NCI-H146 treated with DMSO at 0.1 percent for 48 hours (cell line): ENCODE measurements around the gene MYADML2.
"Not testable (repeated sequence)": the region's sequence is repeated elsewhere in the genome, so short reads cannot be mapped to it uniquely, and the experiment has no call there.

Experiments used
- DNase-seq: peaks from one replicate; lab custom pipeline; 2025; ENCODE audit not compliant: unreplicated experiment; lab: John Stamatoyannopoulos, UW

The MYADML2 gene

GRCh38 chr17:81926451-81927151 is 20.4 kb downstream of the MYADML2 start:
- peak; percentile 21 for DNase-seq

- DNase-seq, result no peak
Observed at GRCh38 chr17:81925860-81926450, 21.1 kb downstream of the MYADML2 start.

GRCh38 chr17:81924557-81925532 is 22.2 kb downstream of the MYADML2 start:
- DNase-seq, result no peak

DNA sequence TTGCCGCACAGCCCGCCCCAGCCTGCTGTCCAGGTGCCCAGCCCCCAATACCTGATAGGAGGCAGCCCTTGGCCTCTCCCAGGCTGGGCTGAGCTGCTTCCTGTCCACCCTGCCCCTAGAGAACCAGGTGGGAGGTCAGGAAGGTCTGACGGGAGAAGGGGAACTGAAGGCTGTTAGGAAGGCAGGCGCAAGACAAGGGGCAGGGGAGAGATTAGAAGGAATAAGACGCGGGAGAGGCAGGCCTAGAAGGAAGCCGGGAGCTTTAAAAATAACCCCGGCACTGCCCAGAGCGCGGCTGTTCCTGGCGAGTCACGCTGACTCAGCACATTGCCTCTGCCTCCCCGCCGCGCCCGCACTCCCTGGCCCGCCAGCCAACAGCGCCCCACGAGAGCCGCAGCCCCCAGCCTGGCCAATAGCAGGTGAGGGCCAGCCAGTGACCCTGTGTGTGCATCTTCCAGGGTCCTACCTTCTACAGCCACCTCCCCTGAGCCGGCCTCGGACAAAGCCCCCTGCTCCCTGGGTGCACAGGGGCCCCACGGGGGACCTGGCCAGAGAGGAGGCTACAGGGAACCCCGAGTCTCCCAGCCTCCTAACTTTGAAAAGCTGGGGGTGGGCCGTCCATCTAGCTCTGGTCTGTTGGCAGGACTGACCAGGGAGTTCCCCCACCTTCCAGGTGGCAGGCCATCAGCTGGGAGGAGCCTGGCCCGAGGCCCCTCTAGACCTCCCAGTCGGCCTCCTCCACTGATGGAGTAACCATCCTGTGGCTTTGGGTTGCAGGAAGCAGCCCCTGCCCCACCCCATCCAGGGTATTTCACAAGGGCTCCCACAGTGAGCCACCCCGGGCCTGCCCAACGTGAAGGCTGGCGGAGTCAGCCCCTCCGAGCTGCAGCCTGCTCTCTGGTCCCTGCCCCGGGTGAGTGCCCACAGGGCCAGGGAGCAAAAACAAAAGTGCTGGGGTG is 23.5 kb downstream of the MYADML2 start:
- no peak for DNase-seq

DNA sequence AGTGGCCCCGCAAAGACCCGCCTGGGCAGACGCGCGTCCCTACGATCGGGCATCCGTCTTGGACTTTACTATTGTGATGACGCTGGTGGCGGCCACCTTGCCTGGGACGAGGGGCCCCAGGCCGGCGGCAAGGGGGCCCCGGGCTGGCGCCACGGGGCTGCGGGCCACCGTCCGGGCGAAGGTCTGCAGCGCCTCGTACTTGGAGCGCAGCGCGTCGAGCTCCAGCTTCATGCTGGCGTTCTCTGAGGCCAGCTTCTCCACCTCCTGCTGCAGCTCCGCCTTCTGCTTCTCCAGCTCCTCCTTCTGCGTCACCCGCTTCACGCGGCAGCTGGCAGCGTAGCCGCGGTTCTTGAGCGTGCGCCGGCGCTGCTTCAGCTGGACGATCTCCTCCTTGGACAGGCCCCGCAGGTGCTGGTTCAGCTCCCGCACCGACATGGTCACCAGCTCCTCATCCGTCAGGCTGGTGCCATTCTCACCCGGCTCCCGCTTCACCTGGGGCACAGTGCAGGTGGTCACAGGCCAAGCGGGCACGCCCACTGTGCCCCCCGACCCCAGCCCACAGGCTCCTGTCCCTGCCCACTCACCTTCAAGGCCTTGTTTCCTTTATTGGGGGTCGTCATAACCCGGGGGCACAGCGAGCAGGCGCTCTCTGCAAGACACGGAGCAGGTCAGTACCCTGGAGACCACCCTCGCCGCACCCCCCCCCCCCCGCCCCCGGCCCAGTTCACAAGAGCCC is 24.3 kb downstream of the MYADML2 start:
- no peak for DNase-seq

DNA sequence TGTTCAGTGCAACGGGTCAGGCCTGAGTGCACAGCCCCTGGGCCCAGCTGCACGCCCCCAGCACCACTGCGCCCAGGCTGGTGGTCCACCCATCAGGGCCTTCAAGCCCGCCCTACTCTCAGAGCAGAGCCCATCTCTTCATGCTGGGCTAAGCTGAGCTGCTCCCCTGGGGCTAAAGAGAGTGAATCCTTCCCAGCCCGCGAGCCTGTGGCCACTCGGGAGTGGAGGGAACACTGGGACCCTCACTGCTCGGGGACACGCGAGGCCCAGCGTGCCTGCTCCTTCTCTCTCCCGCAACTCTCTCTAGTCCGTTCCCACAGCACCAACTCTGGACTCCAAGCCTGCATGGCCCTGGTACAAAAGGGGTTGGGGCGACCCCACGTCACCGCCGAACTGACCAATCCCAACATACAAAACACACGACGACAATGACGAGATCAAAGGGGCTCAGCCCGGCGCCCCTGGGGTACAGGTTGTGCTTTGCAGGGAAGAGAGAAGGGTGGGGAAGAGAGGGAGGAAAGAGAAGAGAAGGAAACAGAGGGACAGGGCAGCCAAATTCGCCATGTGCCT is 25.0 kb downstream of the MYADML2 start:
- no peak for DNase-seq

DNA sequence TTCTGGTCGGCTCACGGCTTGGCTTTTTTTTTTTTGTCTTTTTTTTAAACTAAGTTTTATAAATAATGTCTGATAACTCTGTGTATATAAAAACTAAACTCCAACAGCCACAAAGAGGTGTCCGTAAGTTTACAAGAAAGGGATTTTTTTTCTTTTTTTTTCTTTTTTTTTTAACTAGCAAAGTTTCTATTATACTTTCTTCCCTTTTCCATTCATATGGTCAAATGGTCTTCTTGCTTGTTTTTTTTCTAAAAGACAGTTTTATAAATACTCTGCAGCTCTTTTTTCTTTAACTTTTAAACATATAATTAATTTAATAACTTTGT is 25.5 kb downstream of the MYADML2 start:
- DNase-seq, result no peak

GRCh38 chr17:81920612-81921536 is 26.2 kb downstream of the MYADML2 start:
- no peak for DNase-seq

DNA sequence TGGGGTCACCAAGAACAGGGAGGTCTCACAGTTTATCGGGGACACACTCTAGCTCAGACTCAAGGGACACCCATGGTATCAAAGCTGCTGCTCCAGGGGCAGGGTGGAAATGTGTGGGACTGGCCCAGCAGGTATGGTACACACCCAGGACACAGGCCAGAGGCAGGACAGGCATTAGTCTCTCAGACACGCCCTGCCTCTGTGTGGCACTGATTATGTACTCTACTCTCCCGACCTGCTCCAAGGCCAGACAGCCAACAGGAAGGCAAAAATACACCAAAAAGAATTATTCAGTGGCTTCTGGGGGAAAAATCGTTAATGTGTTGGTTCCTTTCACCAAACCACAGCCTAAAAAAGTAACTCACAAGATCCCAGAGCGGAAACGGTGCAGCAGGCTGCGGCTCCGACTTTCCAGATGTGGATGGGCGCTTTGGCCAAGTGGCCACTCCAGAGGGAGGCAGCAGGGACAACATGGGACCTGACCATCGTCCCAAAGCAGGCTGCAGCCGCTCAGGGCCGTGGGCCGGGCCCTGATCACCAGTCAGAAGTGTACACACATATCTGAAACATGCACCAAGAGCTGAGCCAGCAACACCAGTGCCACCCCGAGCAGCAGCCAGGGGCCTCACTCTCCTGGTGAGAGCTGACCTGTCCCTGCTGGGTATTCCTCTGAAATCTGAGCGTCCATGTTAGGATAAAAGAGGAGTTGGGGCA is 28.0 kb downstream of the MYADML2 start:
- no peak for DNase-seq

DNA sequence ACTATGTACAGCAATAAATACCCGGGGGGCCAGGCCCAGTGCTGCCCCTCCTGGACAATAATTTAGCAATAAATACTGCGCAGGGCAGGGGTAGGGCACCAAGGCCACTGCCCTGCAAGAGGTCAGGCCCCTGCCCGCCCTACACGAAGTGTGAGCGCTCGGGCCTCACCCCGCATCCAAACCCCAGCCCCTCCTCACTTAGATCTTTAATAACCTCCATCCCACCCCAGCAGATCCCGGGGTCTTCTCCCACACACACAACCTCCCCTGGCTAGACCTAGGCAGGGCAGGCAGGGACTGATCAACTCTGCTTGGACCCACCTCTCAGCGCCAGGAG is 28.7 kb downstream of the MYADML2 start:
- not testable (repeated sequence) for DNase-seq

- DNase-seq, result peak; percentile 61
Observed at GRCh38 chr17:81917565-81918332, 29.3 kb downstream of the MYADML2 start, which contains the start of gene SIRT7. Gene SIRT7, minus strand, starts transcription at chr17:81918176. Its CDS starts 45 bp downstream, at chr17:81918131.

- no peak for DNase-seq
Observed at GRCh38 chr17:81916234-81917001, 30.6 kb downstream of the MYADML2 start.

- no peak for DNase-seq
Observed at GRCh38 chr17:81915331-81915730, 31.7 kb downstream of the MYADML2 start.

DNA sequence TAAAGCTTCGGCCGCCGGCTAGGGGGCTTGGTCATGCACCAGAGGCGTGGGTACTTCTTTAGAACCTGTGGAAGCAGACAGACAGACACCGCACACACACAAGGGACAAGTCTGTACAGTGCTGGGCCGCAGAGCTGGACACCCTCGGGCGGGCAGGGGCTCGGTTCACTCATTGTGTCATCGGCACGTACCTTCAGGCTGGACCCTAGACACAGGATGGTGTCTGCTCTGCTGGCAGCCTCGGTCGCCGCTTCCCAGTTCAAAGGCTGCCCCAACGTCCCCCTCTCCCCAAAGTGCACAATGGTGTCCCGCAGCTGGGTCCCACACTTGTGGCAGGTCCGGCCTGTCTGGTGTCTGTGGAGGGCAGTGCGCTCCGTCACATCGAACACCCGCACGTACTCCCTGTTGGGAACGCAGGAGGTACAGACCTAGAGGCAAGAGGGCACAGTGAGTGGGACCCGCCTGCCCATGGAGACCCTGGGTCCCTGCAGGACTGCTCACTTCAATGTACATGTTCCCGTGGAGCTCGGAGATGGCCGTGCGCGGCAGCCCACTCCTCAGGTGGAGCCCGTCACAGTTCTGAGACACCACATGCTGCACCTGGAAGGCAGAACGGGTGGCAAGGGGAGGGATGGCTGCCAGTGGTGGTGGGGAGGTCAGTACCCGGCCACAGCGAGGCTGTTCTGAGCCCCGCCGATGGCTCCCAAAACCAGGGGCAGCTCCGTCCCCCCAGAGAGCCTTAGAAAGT is 32.8 kb downstream of the MYADML2 start:
- no peak for DNase-seq

DNA sequence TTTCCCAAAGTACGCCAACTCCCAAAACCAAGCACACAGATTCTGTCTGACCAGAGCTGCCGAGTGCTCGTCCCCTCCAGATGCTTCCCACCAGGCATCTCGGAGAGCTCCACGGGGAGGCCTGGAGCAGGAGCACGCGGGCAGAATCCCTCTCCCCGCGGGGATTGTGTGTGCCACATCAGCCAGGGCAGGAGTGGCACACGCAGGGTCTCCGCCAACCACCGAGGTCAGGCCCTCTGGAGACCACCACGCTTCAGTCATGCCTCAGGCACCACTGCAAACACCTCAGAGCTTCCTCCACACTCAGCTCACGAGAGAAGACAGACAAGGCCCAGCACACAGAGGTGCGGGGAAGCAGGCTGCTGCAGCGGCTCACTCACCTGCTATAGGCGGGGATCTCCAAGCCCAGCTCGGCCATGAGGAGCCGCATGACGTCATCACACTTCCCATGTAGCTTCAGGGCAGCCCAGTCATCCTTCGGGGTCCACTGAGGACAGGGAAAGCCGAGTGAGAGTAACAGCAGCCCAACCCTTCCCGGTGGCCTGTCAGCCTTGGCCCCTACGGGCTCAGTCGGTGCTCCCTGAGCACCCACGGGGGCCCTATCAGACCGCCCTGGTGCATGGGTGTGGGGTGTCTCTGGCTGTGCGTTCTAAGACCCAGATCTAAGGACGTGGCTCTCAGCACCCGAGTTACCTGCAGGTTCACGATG is 33.5 kb downstream of the MYADML2 start:
- no peak for DNase-seq
